ENCODE results near the gene KPNA2.
A peak's percentile ranks its signal among the peaks of the same experiment; 100 is the strongest.
"Not testable (repeated sequence)": the region's sequence is repeated elsewhere in the genome, so short reads cannot be mapped to it uniquely, and the experiment has no call there.

Gene KPNA2

DNA sequence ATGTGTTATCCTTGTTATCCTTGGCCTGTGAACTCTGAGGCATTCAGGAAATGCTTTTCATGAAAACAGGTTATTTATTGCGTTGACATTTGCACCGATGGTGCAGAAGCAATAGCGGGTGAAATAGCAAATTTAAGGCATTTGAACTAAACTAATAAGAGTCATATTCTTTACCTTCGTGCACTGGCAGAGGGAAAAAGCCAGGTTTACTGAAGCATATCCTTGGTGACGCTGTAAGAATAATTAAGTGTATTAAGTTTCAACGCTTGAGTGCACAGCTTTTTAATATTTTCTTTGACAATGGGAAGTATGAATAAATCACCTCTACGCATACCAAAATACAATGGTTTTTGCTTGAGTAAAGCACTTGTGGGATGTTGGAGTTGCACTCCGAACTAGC, 13.6 kb upstream of the KPNA2 start:
- H3K4me3 ChIP-seq (ENCODE audit: low read length), result no peak overlapping the region
- no peak for DNase-seq (ENCODE audit: low read depth)
- TF ChIP-seq, protein P1, sequence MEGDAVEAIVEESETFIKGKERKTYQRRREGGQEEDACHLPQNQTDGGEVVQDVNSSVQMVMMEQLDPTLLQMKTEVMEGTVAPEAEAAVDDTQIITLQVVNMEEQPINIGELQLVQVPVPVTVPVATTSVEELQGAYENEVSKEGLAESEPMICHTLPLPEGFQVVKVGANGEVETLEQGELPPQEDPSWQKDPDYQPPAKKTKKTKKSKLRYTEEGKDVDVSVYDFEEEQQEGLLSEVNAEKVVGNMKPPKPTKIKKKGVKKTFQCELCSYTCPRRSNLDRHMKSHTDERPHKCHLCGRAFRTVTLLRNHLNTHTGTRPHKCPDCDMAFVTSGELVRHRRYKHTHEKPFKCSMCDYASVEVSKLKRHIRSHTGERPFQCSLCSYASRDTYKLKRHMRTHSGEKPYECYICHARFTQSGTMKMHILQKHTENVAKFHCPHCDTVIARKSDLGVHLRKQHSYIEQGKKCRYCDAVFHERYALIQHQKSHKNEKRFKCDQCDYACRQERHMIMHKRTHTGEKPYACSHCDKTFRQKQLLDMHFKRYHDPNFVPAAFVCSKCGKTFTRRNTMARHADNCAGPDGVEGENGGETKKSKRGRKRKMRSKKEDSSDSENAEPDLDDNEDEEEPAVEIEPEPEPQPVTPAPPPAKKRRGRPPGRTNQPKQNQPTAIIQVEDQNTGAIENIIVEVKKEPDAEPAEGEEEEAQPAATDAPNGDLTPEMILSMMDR (IDR thresholded peaks at IDR 0.05; ENCODE audit: insufficient read depth, low read depth, low read length, missing control alignments), result no peak

DNA sequence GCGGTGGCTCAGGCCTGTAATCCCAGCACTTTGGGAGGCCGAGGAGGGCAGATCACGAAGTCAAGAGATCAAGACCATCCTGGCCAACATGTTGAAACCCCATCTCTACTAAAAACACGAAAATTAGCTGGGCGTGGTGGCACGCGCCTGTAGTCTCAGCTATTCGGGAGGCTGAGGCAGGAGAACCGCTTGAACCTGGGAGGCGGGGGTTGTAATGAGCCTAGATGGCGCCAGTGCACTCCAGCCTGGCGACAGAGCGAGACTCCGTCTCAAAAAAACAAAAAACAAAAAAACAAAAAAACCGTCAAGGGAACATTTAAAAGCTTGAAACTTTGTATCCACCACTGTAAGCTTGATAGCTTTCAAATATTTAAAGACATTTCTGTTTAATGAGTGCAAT, 13.0 kb upstream of the KPNA2 start:
- not testable (repeated sequence) for H3K4me3 ChIP-seq (ENCODE audit: low read length); DNase-seq (ENCODE audit: low read depth)

- no peak overlapping the region for H3K4me3 ChIP-seq (ENCODE audit: low read length)
- DNase-seq (ENCODE audit: low read depth), result no peak
- TF ChIP-seq, protein P1 (IDR thresholded peaks at IDR 0.05; ENCODE audit: insufficient read depth, low read depth, low read length, missing control alignments), result no peak
These were observed 5.9 kb upstream of the KPNA2 start for GRCh38 chr17:68029512-68030215.

- DNase-seq (ENCODE audit: low read depth), result peak; percentile 25
- no peak overlapping the region for H3K4me3 ChIP-seq (ENCODE audit: low read length)
- TF ChIP-seq, protein P1 (IDR thresholded peaks at IDR 0.05; ENCODE audit: insufficient read depth, low read depth, low read length, missing control alignments), result no peak
These were observed 1.7 kb upstream of the KPNA2 start for GRCh38 chr17:68033636-68034451.

DNA sequence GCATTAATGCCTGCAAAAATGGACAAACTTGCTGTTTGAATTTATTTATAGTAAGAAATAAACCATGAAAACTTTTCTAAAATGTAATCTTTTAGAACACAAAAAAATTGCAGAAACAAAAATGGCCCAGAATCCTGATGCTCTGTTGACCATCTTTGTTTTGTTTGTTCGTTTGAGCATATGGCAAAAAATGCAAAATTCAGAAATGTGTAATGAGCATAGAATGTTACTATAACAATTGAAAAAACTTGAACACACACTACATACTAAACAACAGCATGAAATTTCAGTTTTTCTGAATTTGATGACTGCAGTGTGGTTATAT, 1.1 kb upstream of the KPNA2 start:
- TF ChIP-seq, protein P1 (IDR thresholded peaks at IDR 0.05; ENCODE audit: insufficient read depth, low read depth, low read length, missing control alignments), result no peak
- H3K4me3 ChIP-seq (ENCODE audit: low read length), result no peak overlapping the region
- DNase-seq (ENCODE audit: low read depth), result no peak

- DNase-seq (ENCODE audit: low read depth), result no peak
- H3K4me3 ChIP-seq (ENCODE audit: low read length), result peak overlapping the region; percentile 34
- TF ChIP-seq, protein P1 (IDR thresholded peaks at IDR 0.05; ENCODE audit: insufficient read depth, low read depth, low read length, missing control alignments), result no peak
These were observed 408 bp upstream of the KPNA2 start for GRCh38 chr17:68035131-68035522.

- peak overlapping the region; percentile 77 for H3K4me3 ChIP-seq (ENCODE audit: low read length)
- TF ChIP-seq, protein P1 (IDR thresholded peaks at IDR 0.05; ENCODE audit: insufficient read depth, low read depth, low read length, missing control alignments), result no peak
- DNase-seq (ENCODE audit: low read depth), result peak; percentile 74
These were observed 991 bp downstream of the KPNA2 start for GRCh38 chr17:68036304-68037147.

All from epithelial cell of esophagus (primary cell).